H1 (cell line): Measurements from ENCODE around the gene FAM209B. TPM values are rescaled to one million over a fixed set of nuclear protein-coding genes. Genes with fewer than 3 reads are reported as not detected.

Source experiments
- BACH1 ChIP-seq: IDR thresholded peaks from 2 replicates; pipeline ENCODE4 v1.6.1; 2012; ENCODE audit warnings: low read length, improper control_type of control experiment
- CHD7 ChIP-seq: fragments of 300-600 bp; sonication (generic); IDR thresholded peaks from 2 replicates; pipeline ENCODE4 v1.7.1; 2012; ENCODE audit warnings: low read length, moderate library complexity, mild to moderate bottlenecking, inconsistent platforms; ENCODE audit not compliant: insufficient replicate concordance
- GTF2F1 ChIP-seq: IDR thresholded peaks from 2 replicates; pipeline ENCODE4 v1.6.1; 2012; ENCODE audit warnings: low read depth, low read length, improper control_type of control experiment, borderline replicate concordance
- JUN ChIP-seq: IDR thresholded peaks from 2 replicates; pipeline ENCODE4 v1.6.1; 2011; ENCODE audit warnings: low read depth, mild to moderate bottlenecking, improper control_type of control experiment, low read length
- PHF8 ChIP-seq: fragments of 200-600 bp; sonication (generic); conservative IDR thresholded peaks from 2 replicates; pipeline ENCODE4 v1.7.1; 2012; ENCODE audit warnings: low read depth, mild to moderate bottlenecking, inconsistent platforms, low read length, moderate library complexity
- SP2 ChIP-seq: IDR thresholded peaks from 2 replicates; pipeline ENCODE4 v1.6.1; 2012; ENCODE audit warnings: mild to moderate bottlenecking, low read length, inconsistent platforms
- TBP ChIP-seq: IDR thresholded peaks from 2 replicates; pipeline ENCODE4 v1.6.1; 2011; ENCODE audit warnings: low read depth, low read length, improper control_type of control experiment
- TCF12 ChIP-seq: IDR thresholded peaks from 2 replicates; pipeline ENCODE4 v1.6.1; 2011; ENCODE audit warnings: low read depth, mild to moderate bottlenecking, low read length
- polyA plus RNA-seq, 7 experiments: library from polyadenylated mRNA; depleted of rRNA in 3 of 7; stranded (reverse) in 5 of 7; unstranded in 2 of 7; fragments of >200 nt in 5 of 7; fragments of 200-250 nt in 2 of 7; gene quantifications; 1 replicate in 5 of 7; 2 replicates in 1 of 7; 4 replicates in 1 of 7; pipeline versions ENCODE4 v1.2.1 to v1.2.3, GENCODE V29; 2011 to 2013; ENCODE audit warnings: missing spikeins in 2 of 7, mixed read lengths in 2 of 7
- total RNA-seq: library from RNA; stranded (reverse); fragmentation: NEBNext Ultra II Directional; extraction: Animal tissue kit (Norgen Biotek cat#: 25700); gene quantifications from 2 replicates; pipeline ENCODE4 v1.2.1, GENCODE V29; 2021
- TF ChIP-seq, protein P1 (sequence below): IDR thresholded peaks from 2 replicates; pipeline ENCODE4 v1.6.1; 2012; ENCODE audit warnings: inconsistent platforms

The FAM209B gene
- total and polyA plus RNA-seq, 2 of the 8 experiments (the other 6 are each of a cell fraction or from before 2014, with no cell fraction given) = 0.29 TPM; not detected in 1

- no peak for TF ChIP-seq CHD7
- TF ChIP-seq BACH1 = no peak
- TF ChIP-seq TBP = no peak
- no peak for TF ChIP-seq TCF12
- TF ChIP-seq GTF2F1 = no peak
- TF ChIP-seq, protein P1, sequence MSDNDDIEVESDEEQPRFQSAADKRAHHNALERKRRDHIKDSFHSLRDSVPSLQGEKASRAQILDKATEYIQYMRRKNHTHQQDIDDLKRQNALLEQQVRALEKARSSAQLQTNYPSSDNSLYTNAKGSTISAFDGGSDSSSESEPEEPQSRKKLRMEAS = no peak
- TF ChIP-seq PHF8 = no peak
- no peak for TF ChIP-seq JUN
- TF ChIP-seq SP2 = no peak
Measured at GRCh38 chr20:56584916-56585315, 51.9 kb downstream of the FAM209B start (continued).
